Stimulated activated naive CD8-positive, alpha-beta T cell treated with anti-CD3 and anti-CD28 coated beads, Interleukin-15, Interleukin-2, amounts not matched to agents 100 ng/mL and 50 ng/mL, for 24 hours (primary cell): ENCODE results near the gene TBC1D17.
A peak's percentile ranks its signal among the peaks of the same experiment; 100 is the strongest.

Experiments used
- H3K27ac Mint-ChIP-seq: one replicate; pipeline ENCODE4 v1.8.0; 2021; ENCODE audit warnings: mild to moderate bottlenecking, mixed read lengths
- H3K27me3 Mint-ChIP-seq: one replicate; pipeline ENCODE4 v1.8.0; 2021; ENCODE audit warnings: mixed read lengths
- H3K36me3 Mint-ChIP-seq: one replicate; pipeline ENCODE4 v1.8.0; 2021; ENCODE audit warnings: low read depth, mixed read lengths
- H3K4me1 Mint-ChIP-seq: one replicate; pipeline ENCODE4 v1.8.0; 2021; ENCODE audit warnings: low read depth, mixed read lengths
- H3K4me3 Mint-ChIP-seq: one replicate; pipeline ENCODE4 v1.8.0; 2021; ENCODE audit warnings: mild to moderate bottlenecking, mixed read lengths
- H3K9me3 Mint-ChIP-seq: one replicate; pipeline ENCODE4 v1.8.0; 2021; ENCODE audit warnings: mixed read lengths

TBC1D17 gene

DNA sequence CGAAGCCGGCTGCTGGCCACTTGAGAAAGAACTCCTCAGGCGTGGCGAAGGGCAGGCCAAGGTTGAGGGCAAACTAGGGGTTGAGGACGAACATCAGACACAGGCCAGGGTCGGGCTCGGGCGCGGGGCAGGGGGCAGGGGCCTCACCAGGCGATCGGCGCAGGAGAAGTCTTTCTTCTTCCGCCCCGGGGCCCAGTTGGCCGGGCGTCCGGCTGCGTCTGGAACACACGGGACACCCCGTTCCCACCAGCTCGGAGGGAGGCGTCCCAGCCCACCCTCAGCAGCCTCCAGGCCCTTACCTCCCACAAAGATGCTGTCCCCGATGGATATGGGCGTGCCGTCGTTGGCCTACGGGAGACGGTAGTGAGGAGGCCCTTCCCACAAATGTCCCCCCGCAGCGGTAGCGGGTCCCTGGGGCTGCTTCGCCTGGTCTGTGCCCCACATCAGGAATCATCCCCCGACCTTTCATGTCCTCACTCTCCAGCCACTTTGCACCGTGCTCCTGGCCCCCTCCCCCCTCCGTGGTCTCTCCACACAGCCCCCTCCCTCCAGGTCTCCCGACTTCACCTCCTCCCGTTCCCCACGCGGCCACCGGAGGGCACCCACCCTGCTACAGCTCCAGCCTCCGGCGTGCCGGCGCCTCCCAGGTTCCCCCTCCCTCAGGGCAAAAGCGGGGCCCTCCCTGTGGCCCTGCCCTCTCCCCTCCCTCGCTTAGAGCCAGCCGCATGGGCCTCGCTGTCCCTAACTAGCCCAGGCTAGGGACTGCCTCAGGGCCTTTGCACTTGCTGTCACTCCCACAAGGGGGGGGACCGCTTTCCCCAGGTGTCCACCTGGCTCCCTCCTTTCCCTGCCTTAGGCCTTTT is 14.9 kb upstream of the TBC1D17 start:
- Mint-ChIP-seq H3K36me3 (peaks cover 32% of the 10 kb centered on the region), H3K4me3 (no peak overlapping the region), H3K9me3 (no peaks in the 10 kb centered on the region), H3K4me1 (peaks cover 33% of the 10 kb centered on the region), H3K27me3 (no peaks in the 10 kb centered on the region), H3K27ac (peak overlapping the region; percentile 46)

DNA sequence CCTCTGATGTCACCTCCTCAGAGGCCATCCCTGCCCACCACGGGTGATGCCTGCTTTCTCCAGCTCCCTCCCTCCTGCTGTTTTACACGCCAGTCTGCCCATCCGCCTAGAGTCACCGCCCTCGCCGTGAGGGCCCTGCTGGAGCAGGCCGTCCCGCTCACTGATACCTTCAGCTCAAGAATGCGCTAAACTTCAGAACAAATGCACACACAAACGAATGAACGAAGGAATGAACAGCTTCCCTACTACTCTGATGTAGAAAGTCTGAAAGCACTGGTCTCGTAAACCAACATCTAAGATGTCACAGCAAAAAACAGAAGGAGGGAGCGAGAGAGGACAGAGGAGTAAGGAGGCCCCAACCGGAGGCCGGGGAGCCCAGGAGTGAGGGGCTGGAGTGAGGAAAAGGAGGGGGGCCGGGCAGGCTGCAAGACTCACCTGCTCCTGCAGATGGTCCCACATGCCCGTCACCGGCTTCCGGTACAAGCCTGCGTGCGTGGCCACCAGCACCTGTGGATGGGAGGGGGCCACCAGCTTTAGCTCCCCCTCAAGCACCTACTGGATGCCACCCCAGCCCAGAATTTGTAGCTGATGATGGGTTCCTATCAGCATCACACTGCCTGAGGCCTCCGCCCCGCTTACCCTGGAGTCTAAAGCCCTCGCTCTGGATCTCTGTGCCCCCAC is 14.1 kb upstream of the TBC1D17 start:
- Mint-ChIP-seq H3K36me3 (peaks cover 32% of the 10 kb centered on the region), H3K4me3 (no peak overlapping the region), H3K27me3 (no peaks in the 10 kb centered on the region), H3K27ac (peak overlapping the region; percentile 46), H3K4me1 (peaks cover 41% of the 10 kb centered on the region), H3K9me3 (no peaks in the 10 kb centered on the region)

- H3K27ac Mint-ChIP-seq = no peak overlapping the region
- H3K4me3 Mint-ChIP-seq = no peak overlapping the region
These were observed 13.6 kb upstream of the TBC1D17 start for GRCh38 chr19:49863935-49864320.

GRCh38 chr19:49864890-49865289 is 12.6 kb upstream of the TBC1D17 start:
- Mint-ChIP-seq H3K4me1 (peaks cover 46% of the 10 kb centered on the region), H3K4me3 (no peak overlapping the region), H3K27me3 (no peaks in the 10 kb centered on the region), H3K36me3 (peaks cover 32% of the 10 kb centered on the region), H3K27ac (no peak overlapping the region), H3K9me3 (no peaks in the 10 kb centered on the region)

More at GRCh38 chr19:49863935-49864320, 13.6 kb upstream of the TBC1D17 start:
- Mint-ChIP-seq H3K9me3 (no peaks in the 10 kb centered on the region), H3K27me3 (no peaks in the 10 kb centered on the region), H3K36me3 (peaks cover 32% of the 10 kb centered on the region), H3K4me1 (peaks cover 46% of the 10 kb centered on the region)

DNA sequence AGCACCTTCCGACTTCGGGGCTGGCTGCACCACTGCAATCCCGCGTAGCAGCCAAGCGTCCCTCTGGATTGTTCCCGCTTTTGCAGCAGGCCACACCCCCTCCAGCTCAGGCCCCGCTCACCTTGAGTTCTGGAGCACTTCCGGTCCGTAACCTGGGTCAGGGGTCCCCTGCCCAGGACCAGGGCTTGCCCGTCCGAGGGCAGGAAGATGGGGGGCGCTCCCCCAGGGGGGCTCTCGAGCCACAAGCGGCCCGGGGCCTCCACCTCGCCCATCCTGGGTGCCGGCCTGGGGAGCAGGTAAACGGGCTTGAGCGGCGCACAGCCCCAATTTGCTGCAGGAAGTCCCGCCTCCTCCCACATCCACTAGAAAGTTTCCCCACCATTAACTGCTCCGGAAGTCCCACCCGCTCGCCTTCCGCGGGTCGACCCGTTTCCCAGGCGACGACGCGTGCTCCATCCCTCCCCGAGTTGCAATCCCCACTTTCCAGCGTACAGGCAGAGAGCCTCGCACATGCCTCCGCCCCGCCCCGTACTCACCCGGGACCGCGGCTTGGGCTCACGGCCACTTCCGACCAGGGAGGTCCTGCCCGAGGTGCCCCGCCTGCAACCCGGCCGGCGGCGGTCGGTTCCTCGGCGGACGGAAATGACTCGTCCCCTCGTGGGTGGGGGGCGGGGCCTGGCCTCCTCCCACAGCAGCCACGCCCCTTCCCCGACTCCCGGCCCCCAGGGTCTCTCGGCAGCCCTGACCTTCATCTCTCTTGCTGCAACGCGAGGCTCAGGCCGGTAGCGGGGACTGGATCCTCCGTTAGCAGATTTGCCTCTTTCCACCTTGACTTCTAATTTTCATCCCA is 10.3 kb upstream of the TBC1D17 start, which contains the start of gene PNKP:
Gene PNKP (minus strand): TSS at position 644 of the 850 bp plus-strand sequence. CDS start 372 bp downstream, at position 272.
- Mint-ChIP-seq H3K4me3 (peak within 1 kb of the TSS; percentile 97), H3K36me3 (peaks cover 32% of the 10 kb centered on the region), H3K4me1 (peaks cover 58% of the 10 kb centered on the region), H3K27me3 (no peaks in the 10 kb centered on the region), H3K9me3 (no peaks in the 10 kb centered on the region), H3K27ac (peak within 1 kb of the TSS; percentile 99)

DNA sequence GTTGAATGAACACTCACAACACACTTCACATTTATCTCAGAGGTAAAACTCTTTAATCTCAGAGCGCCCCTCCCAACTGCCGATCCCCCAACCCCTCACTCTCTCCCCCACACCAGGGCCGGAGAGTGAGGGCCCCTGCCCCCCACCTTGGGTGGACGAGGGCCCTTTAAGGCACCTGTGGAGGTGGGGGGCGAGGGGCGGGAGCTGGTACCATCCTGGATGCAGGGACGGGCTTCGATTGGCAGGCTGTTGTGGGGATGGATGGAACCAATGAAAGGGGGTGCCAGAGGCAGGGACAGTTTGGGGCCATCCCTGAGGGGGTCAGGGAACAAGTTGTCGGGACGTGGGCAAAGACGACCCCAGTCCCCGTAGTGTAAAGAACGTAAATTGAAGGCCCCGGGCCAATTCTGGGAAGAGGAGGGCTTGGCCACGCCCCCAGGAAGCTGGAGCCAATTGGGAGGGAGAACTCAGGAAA is 8.5 kb upstream of the TBC1D17 start:
- H3K27ac Mint-ChIP-seq = no peak overlapping the region
- peaks cover 21% of the 10 kb centered on the region for H3K36me3 Mint-ChIP-seq
- H3K9me3 Mint-ChIP-seq = no peaks in the 10 kb centered on the region
- peaks cover 55% of the 10 kb centered on the region for H3K4me1 Mint-ChIP-seq
- no peak overlapping the region for H3K4me3 Mint-ChIP-seq
- H3K27me3 Mint-ChIP-seq = no peaks in the 10 kb centered on the region

DNA sequence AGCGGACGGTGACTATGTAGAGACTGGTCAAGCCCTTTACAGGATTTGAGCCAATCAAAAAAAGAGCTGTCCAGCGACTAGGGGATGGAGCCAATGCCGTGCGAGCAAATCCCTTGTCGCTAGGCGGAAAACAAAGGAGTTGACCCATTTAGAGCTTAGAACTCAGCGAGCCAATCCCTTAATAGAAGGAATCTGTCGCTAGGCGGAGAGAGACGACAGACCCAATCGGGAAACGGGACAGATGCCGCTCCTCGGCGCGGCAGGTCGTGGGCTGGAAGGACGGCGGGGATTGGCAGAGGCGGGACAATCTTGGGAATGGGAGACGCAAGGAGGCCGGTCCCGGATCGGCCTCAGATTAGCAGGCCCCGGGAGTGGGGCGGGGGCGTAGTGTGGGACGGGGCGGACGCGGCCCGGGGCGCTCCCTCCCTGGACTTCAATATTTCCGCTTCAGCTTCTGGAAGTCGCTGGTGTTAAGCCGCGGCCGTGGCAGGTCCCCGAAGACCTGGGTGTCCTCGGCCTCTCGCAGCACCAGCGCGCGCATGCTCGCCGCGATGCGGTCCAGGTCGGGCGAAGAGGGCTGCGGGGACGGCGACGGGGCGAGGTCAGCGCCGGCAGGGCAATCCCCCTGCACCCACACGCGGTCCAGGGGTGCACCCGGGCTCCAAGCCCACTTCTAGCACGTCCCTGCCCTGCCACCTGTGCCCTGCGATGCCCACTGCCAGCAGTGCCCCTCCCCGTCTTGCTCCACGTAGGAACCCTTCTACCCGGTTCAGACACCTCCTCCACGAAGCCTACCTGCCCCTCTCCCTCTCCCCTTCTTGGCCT is 7.8 kb upstream of the TBC1D17 start:
- H3K9me3 Mint-ChIP-seq = no peaks in the 10 kb centered on the region
- H3K4me1 Mint-ChIP-seq = peaks cover 51% of the 10 kb centered on the region
- no peak overlapping the region for H3K27ac Mint-ChIP-seq
- H3K27me3 Mint-ChIP-seq = no peaks in the 10 kb centered on the region
- no peak overlapping the region for H3K4me3 Mint-ChIP-seq
- peaks cover 15% of the 10 kb centered on the region for H3K36me3 Mint-ChIP-seq

DNA sequence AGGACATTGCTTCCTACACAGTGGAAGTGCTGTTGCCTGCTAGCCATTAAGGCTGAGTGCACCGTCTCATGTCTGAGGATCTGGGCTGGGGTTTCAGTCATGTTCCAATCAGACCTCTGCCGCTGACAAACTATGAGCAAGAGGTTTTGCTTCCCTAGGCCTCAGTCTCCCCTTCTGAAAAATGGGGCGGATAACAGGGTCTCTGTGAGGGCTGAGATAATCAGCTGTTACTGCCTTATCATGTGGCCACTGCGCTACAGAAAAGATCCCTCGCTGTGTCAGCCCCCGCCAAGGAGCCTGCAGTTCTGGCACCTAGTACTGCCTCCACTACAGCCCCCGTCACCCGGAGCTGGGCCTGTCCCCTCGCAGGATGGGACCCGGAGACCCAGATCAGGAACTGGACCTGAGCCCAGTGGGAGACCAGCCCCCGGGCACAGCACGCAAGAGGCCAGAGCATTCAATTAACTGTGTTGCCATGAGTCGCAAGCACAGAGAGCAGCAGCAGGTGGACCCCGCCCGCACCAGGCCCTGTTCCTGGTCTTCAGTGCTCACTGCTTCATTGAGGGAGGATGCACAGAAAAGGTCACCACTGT is 7.1 kb upstream of the TBC1D17 start:
- Mint-ChIP-seq H3K4me3 (no peak overlapping the region), H3K9me3 (no peaks in the 10 kb centered on the region), H3K27ac (no peak overlapping the region), H3K27me3 (no peaks in the 10 kb centered on the region), H3K36me3 (peaks cover 11% of the 10 kb centered on the region), H3K4me1 (peaks cover 50% of the 10 kb centered on the region)

DNA sequence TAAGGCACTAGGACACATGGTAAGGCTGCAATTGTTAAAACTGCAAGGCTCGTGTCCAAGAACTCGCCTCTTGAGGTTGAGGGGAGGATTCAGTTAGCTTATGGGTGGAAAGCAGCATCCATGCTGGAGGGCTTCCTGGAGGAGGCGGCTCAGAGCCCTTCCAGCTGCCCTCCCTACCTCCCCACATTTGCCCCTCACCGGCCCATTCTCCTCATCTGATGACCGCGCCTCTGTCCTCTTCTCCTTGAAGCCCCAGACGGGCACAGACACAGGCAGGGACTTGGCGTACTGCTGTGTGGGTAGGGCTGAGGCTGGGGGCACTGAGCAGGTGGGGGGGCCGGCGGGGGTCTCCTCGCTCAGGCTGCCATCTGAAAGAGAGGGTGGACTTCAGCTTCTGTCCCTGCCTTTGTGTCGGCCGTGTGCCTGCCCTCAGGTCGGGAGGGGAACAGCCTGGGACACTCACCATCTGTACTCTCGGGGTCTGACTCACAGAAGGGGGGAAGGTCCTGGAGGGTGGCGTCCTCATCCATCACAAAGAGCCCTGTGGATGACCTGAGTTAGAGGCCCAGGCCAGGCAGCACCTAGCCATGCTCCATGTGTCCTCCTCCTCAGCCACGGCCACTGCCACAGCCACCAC is 6.0 kb upstream of the TBC1D17 start:
- no peak overlapping the region for H3K4me3 Mint-ChIP-seq
- H3K4me1 Mint-ChIP-seq = peaks cover 46% of the 10 kb centered on the region
- H3K9me3 Mint-ChIP-seq = no peaks in the 10 kb centered on the region
- no peaks in the 10 kb centered on the region for H3K27me3 Mint-ChIP-seq
- H3K36me3 Mint-ChIP-seq = peaks cover 4% of the 10 kb centered on the region
- no peak overlapping the region for H3K27ac Mint-ChIP-seq

GRCh38 chr19:49872245-49873128 is 5.0 kb upstream of the TBC1D17 start:
- no peaks in the 10 kb centered on the region for H3K9me3 Mint-ChIP-seq
- H3K4me1 Mint-ChIP-seq = peaks cover 40% of the 10 kb centered on the region
- no peak overlapping the region for H3K4me3 Mint-ChIP-seq
- H3K27ac Mint-ChIP-seq = no peak overlapping the region
- H3K36me3 Mint-ChIP-seq = no peaks in the 10 kb centered on the region
- no peaks in the 10 kb centered on the region for H3K27me3 Mint-ChIP-seq

GRCh38 chr19:49873129-49873521 is 4.4 kb upstream of the TBC1D17 start:
- Mint-ChIP-seq H3K4me1 (peaks cover 36% of the 10 kb centered on the region), H3K9me3 (no peaks in the 10 kb centered on the region), H3K36me3 (peaks cover 3% of the 10 kb centered on the region), H3K27me3 (no peaks in the 10 kb centered on the region), H3K4me3 (no peak overlapping the region), H3K27ac (no peak overlapping the region)

- no peaks in the 10 kb centered on the region for H3K9me3 Mint-ChIP-seq
- peaks cover 36% of the 10 kb centered on the region for H3K4me1 Mint-ChIP-seq
- no peak overlapping the region for H3K27ac Mint-ChIP-seq
- H3K27me3 Mint-ChIP-seq = no peaks in the 10 kb centered on the region
- no peak overlapping the region for H3K4me3 Mint-ChIP-seq
- peaks cover 5% of the 10 kb centered on the region for H3K36me3 Mint-ChIP-seq
These were observed 3.7 kb upstream of the TBC1D17 start for GRCh38 chr19:49873834-49874233.
